Immature natural killer cell (primary cell): ENCODE results near the gene MYLK3. TPM values are rescaled to one million over a fixed set of nuclear protein-coding genes. Genes with fewer than 3 reads are reported as not detected.

Source experiments
- DNase-seq, 3 donors: peaks; one replicate each; pipeline ENCODE4 v3.0.0; 2022; ENCODE audit warnings: mixed read lengths in 1 of 3
- H3K27ac Mint-ChIP-seq, 6 donors: one replicate each; pipeline ENCODE4 v1.8.0; 2020; ENCODE audit warnings: mixed read lengths in 6 of 6, mild to moderate bottlenecking in 5 of 6, inconsistent platforms in 4 of 6, moderate library complexity in 3 of 6
- H3K27me3 Mint-ChIP-seq, 3 donors: one replicate each; pipeline ENCODE4 v1.8.0; 2020 to 2021; ENCODE audit warnings: low read depth in 3 of 3, mild to moderate bottlenecking in 3 of 3, mixed read lengths in 3 of 3, moderate library complexity in 3 of 3, inconsistent platforms in 1 of 3
- H3K36me3 Mint-ChIP-seq, 3 donors: one replicate each; pipeline ENCODE4 v1.8.0; 2020; ENCODE audit warnings: mixed read lengths in 3 of 3, inconsistent platforms in 2 of 3, mild to moderate bottlenecking in 2 of 3
- H3K4me1 Mint-ChIP-seq, 2 donors: one replicate each; pipeline ENCODE4 v1.8.0; 2020; ENCODE audit warnings: inconsistent platforms in 2 of 2, mild to moderate bottlenecking in 2 of 2, mixed read lengths in 2 of 2, moderate library complexity in 1 of 2
- H3K4me3 Mint-ChIP-seq, 5 donors: one replicate each; pipeline ENCODE4 v1.8.0; 2020; ENCODE audit warnings: mild to moderate bottlenecking in 5 of 5, mixed read lengths in 5 of 5, inconsistent platforms in 3 of 5, moderate library complexity in 3 of 5
- H3K9me3 Mint-ChIP-seq, 6 donors: one replicate each; pipeline ENCODE4 v1.8.0; 2020; ENCODE audit warnings: mild to moderate bottlenecking in 6 of 6, mixed read lengths in 6 of 6, inconsistent platforms in 4 of 6, moderate library complexity in 3 of 6
- polyA plus RNA-seq, 3 donors: library from polyadenylated mRNA; unstranded; fragments of 300-500 nt; fragmentation: Illumina TruSeq; gene quantifications; one replicate each; pipeline ENCODE4 v1.2.3, GENCODE V29; 2021

The MYLK3 gene
- polyA plus RNA-seq, 3 donors from 2014 or later: not detected

GRCh38 chr16:46728806-46729205, 19.3 kb downstream of the MYLK3 start:
- H3K36me3 Mint-ChIP-seq: peaks cover 0 to 5% (median 0%) of the 10 kb centered on the region in 3 donors
- no peak overlapping the region for H3K27ac Mint-ChIP-seq
- H3K9me3 Mint-ChIP-seq: peaks cover 0 to 8% (median 2%) of the 10 kb centered on the region in 6 donors
- peaks cover under 1 to 5% (median 2%) of the 10 kb centered on the region in 3 donors for H3K27me3 Mint-ChIP-seq
- DNase-seq: no peak
- no peak overlapping the region for H3K4me3 Mint-ChIP-seq
- H3K4me1 Mint-ChIP-seq: no peaks in the 10 kb centered on the region

- Mint-ChIP-seq H3K9me3 (peaks cover 0 to 8% (median 2%) of the 10 kb centered on the region in 6 donors), H3K4me3 (no peak overlapping the region), H3K36me3 (peaks cover 0 to 5% (median 0%) of the 10 kb centered on the region in 3 donors), H3K4me1 (no peaks in the 10 kb centered on the region), H3K27me3 (peaks cover 1 to 5% (median 2%) of the 10 kb centered on the region in 3 donors), H3K27ac (no peak overlapping the region)
- DNase-seq: no peak
These were observed 20.5 kb downstream of the MYLK3 start for GRCh38 chr16:46727630-46728029.

GRCh38 chr16:46727184-46727583, 21.0 kb downstream of the MYLK3 start:
- DNase-seq: no peak
- peaks cover 0 to 5% (median 0%) of the 10 kb centered on the region in 3 donors for H3K36me3 Mint-ChIP-seq
- no peaks in the 10 kb centered on the region for H3K4me1 Mint-ChIP-seq
- H3K27me3 Mint-ChIP-seq: peaks cover 1 to 5% (median 2%) of the 10 kb centered on the region in 3 donors
- H3K4me3 Mint-ChIP-seq: no peak overlapping the region
- H3K27ac Mint-ChIP-seq: no peak overlapping the region
- H3K9me3 Mint-ChIP-seq: peaks cover 0 to 8% (median 2%) of the 10 kb centered on the region in 6 donors

GRCh38 chr16:46721885-46722284, 26.3 kb downstream of the MYLK3 start:
- H3K4me3 Mint-ChIP-seq: no peak overlapping the region
- H3K27ac Mint-ChIP-seq: no peak overlapping the region
- H3K27me3 Mint-ChIP-seq: peaks cover 1 to 10% (median 7%) of the 10 kb centered on the region in 3 donors
- H3K9me3 Mint-ChIP-seq: peaks cover 0 to 8% (median 2%) of the 10 kb centered on the region in 6 donors
- no peaks in the 10 kb centered on the region for H3K4me1 Mint-ChIP-seq
- no peak for DNase-seq
- peaks cover 0 to 5% (median 0%) of the 10 kb centered on the region in 3 donors for H3K36me3 Mint-ChIP-seq

GRCh38 chr16:46720619-46721018, 27.5 kb downstream of the MYLK3 start:
- peaks cover 1 to 8% (median 5%) of the 10 kb centered on the region in 3 donors for H3K27me3 Mint-ChIP-seq
- no peaks in the 10 kb centered on the region for H3K4me1 Mint-ChIP-seq
- H3K4me3 Mint-ChIP-seq: no peak overlapping the region
- no peak for DNase-seq
- peaks cover 0 to under 1% (median 0%) of the 10 kb centered on the region in 3 donors for H3K36me3 Mint-ChIP-seq
- H3K27ac Mint-ChIP-seq: no peak overlapping the region
- H3K9me3 Mint-ChIP-seq: peaks cover 0 to under 1% (median 0%) of the 10 kb centered on the region in 6 donors

- no peak overlapping the region for H3K4me3 Mint-ChIP-seq
These were observed 28.6 kb downstream of the MYLK3 start for GRCh38 chr16:46719528-46719927.

GRCh38 chr16:46718214-46718613, 29.9 kb downstream of the MYLK3 start:
- no peak for DNase-seq
- Mint-ChIP-seq H3K4me3 (no peak overlapping the region), H3K9me3 (no peaks in the 10 kb centered on the region), H3K36me3 (no peaks in the 10 kb centered on the region), H3K27ac (no peak overlapping the region), H3K27me3 (peaks cover 0 to 8% (median 3%) of the 10 kb centered on the region in 3 donors), H3K4me1 (no peaks in the 10 kb centered on the region)

More at GRCh38 chr16:46719528-46719927, 28.6 kb downstream of the MYLK3 start:
- no peak for DNase-seq
- no peaks in the 10 kb centered on the region for H3K9me3 Mint-ChIP-seq
- no peaks in the 10 kb centered on the region for H3K36me3 Mint-ChIP-seq
- H3K4me1 Mint-ChIP-seq: no peaks in the 10 kb centered on the region
- no peak overlapping the region for H3K27ac Mint-ChIP-seq
- H3K27me3 Mint-ChIP-seq: peaks cover 1 to 8% (median 3%) of the 10 kb centered on the region in 3 donors

- no peak overlapping the region for H3K27ac Mint-ChIP-seq
- no peak overlapping the region for H3K4me3 Mint-ChIP-seq
- no peak for DNase-seq
- no peaks in the 10 kb centered on the region for H3K36me3 Mint-ChIP-seq
- no peaks in the 10 kb centered on the region for H3K9me3 Mint-ChIP-seq
- peaks cover 0 to 8% (median 3%) of the 10 kb centered on the region in 3 donors for H3K27me3 Mint-ChIP-seq
- no peaks in the 10 kb centered on the region for H3K4me1 Mint-ChIP-seq
These were observed 30.5 kb downstream of the MYLK3 start for GRCh38 chr16:46717692-46718091.

- Mint-ChIP-seq H3K36me3 (no peaks in the 10 kb centered on the region), H3K9me3 (no peaks in the 10 kb centered on the region), H3K4me1 (no peaks in the 10 kb centered on the region), H3K4me3 (no peak overlapping the region), H3K27ac (no peak overlapping the region), H3K27me3 (peaks cover 0 to 6% (median 3%) of the 10 kb centered on the region in 3 donors)
- no peak for DNase-seq
These were observed 32.3 kb downstream of the MYLK3 start for GRCh38 chr16:46715769-46716305.

GRCh38 chr16:46714797-46715591, 33.1 kb downstream of the MYLK3 start:
- Mint-ChIP-seq H3K36me3 (no peaks in the 10 kb centered on the region), H3K4me1 (no peaks in the 10 kb centered on the region), H3K4me3 (no peak overlapping the region), H3K27me3 (peaks cover 0 to 6% (median 3%) of the 10 kb centered on the region in 3 donors), H3K27ac (no peak overlapping the region), H3K9me3 (no peaks in the 10 kb centered on the region)
- DNase-seq: no peak

GRCh38 chr16:46713634-46714033, 34.5 kb downstream of the MYLK3 start:
- peaks cover 0 to 5% (median 3%) of the 10 kb centered on the region in 3 donors for H3K27me3 Mint-ChIP-seq
- no peaks in the 10 kb centered on the region for H3K36me3 Mint-ChIP-seq

GRCh38 chr16:46712911-46713310, 35.2 kb downstream of the MYLK3 start:
- no peak overlapping the region for H3K27ac Mint-ChIP-seq
- no peaks in the 10 kb centered on the region for H3K9me3 Mint-ChIP-seq
- no peaks in the 10 kb centered on the region for H3K4me1 Mint-ChIP-seq
- no peak for DNase-seq
- peaks cover 0 to 5% (median 0%) of the 10 kb centered on the region in 3 donors for H3K27me3 Mint-ChIP-seq
- no peaks in the 10 kb centered on the region for H3K36me3 Mint-ChIP-seq
- H3K4me3 Mint-ChIP-seq: no peak overlapping the region

More at GRCh38 chr16:46713634-46714033, 34.5 kb downstream of the MYLK3 start:
- DNase-seq: no peak
- H3K4me3 Mint-ChIP-seq: no peak overlapping the region
- H3K4me1 Mint-ChIP-seq: no peaks in the 10 kb centered on the region
- H3K9me3 Mint-ChIP-seq: no peaks in the 10 kb centered on the region
- H3K27ac Mint-ChIP-seq: no peak overlapping the region

GRCh38 chr16:46711106-46712058, 36.8 kb downstream of the MYLK3 start:
- no peak overlapping the region for H3K27ac Mint-ChIP-seq
- DNase-seq: no peak
- H3K9me3 Mint-ChIP-seq: no peaks in the 10 kb centered on the region
- H3K4me1 Mint-ChIP-seq: no peaks in the 10 kb centered on the region
- H3K4me3 Mint-ChIP-seq: no peak overlapping the region
- no peaks in the 10 kb centered on the region for H3K27me3 Mint-ChIP-seq
- H3K36me3 Mint-ChIP-seq: no peaks in the 10 kb centered on the region
